GM18867 (cell line): ENCODE results near the gene LDB2.

Experiments
- ATAC-seq: cut with Tn5 transposase; IDR thresholded peaks from one replicate; pipeline ENCODE4 v1.9.1; 2021; ENCODE audit warnings: mild to moderate bottlenecking, moderate library complexity; ENCODE audit not compliant: unreplicated experiment

The LDB2 gene

GRCh38 chr4:16844816-16845586, 53.4 kb downstream of the LDB2 start:
- no peak for ATAC-seq

DNA sequence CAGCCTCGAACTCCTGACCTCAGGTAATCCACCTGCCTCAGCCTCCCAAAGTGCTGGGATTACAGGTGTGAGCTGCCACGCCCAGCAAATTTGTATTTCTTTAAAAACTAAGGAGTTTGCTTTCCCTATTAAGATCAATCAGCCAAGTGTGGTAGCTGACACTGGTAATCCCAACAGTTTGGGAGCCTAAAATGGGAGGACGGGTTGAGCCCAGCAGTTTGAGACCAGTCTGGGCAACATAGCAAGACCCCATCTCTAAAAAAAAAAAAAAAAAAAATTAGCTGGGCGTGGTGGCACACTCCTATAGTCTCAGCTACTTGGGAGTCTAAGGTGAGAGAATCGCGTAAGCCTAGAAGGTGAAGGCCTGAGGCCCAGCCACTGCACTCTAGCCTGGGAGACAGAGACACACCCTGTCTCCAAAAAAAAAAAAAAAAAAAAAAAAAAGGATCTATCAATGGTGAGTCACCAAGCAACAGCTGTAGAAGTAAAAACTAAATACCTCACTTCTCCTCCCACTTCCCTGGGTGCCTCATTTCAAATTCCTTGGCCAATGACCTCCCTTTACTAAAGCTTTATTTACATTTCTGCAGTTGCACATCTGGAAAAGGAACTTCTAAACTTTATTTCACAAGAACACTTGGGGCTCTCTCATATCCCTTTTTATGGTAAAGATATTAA, 54.5 kb downstream of the LDB2 start:
- no peak for ATAC-seq

- ATAC-seq, result no peak
Measured at GRCh38 chr4:16838226-16838875, 60.1 kb downstream of the LDB2 start.

DNA sequence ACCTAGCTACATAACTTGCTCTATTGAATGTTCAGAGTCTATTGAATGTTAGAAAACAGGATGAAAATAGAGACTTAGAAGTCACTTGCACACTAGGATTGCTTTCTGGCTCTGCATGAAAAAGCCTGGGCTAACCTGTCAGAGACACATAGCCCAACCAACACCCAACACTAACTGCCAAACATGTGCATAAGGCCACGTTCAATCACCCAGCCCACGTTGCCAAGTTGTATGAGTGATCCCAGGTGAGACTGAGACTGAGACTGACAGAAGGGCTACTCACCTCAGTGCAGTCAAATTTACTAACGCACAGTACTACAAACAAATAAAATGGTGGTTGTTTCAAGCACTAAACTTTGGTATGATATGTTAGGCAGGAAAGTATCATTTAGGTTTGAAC, 61.0 kb downstream of the LDB2 start:
- ATAC-seq, result no peak

- ATAC-seq, result no peak
Measured at GRCh38 chr4:16836324-16836723, 62.1 kb downstream of the LDB2 start.

DNA sequence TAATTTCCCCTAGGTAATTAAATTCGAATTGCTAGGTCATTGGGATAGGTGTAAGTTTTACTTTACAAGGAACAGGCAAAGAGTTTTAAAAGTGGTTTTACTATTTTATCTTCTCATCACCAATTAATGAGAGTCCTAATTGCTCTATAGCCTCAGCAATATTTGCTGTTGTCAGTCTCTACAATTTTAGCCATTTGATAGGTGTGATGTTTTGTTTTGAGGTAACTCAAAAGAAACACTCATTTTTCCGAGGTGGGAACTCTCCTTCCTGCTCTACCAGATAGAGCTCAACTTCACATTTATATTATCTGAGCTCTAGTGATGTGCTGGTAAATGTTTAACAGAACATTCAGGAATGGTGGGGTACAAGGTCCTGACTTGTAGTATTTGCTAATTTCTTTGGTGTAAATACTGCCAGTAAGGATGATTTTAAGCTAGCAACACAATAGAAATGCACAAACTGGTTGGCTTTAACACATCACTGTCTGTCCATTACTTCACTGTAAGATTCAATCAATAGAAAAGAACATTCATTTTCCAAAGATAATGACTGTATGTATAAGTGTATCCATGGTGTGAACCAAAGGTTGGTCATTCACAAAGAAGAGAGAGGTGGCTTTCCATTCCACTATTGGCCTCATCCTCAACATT, 62.7 kb downstream of the LDB2 start:
- no peak for ATAC-seq

GRCh38 chr4:16834814-16835213, 63.6 kb downstream of the LDB2 start:
- ATAC-seq, result no peak

GRCh38 chr4:16833722-16834121, 64.7 kb downstream of the LDB2 start:
- ATAC-seq, result no peak

- ATAC-seq, result no peak
Measured at GRCh38 chr4:16830081-16830480, 68.4 kb downstream of the LDB2 start.

- no peak for ATAC-seq
Measured at GRCh38 chr4:16827794-16828724, 70.4 kb downstream of the LDB2 start.

GRCh38 chr4:16827045-16827444, 71.4 kb downstream of the LDB2 start:
- no peak for ATAC-seq

GRCh38 chr4:16826406-16826910, 72.0 kb downstream of the LDB2 start:
- no peak for ATAC-seq

DNA sequence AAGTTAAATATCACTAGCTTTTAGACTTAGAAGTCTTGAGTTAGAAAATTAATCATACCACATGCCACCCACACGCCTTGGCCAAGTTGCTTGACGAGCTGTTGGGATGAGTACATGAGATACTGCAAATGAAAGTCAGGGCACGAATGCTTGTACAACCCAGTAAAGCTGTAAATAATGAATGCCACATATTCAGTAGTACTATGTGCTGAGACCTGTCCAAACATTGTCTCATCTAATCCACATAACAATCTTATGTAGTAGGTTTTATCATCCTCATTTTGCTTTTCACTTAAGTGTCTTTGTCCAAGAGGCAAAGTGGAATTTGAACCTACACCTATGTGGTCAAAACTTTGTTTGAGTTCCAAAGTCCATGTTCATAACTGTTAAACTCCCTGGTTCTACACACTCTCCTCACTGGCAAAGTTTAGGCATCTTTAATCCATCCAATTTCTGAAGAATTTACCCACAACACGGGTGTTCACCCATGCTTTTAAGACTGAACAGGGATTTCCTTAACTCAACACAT, 74.1 kb downstream of the LDB2 start:
- no peak for ATAC-seq

DNA sequence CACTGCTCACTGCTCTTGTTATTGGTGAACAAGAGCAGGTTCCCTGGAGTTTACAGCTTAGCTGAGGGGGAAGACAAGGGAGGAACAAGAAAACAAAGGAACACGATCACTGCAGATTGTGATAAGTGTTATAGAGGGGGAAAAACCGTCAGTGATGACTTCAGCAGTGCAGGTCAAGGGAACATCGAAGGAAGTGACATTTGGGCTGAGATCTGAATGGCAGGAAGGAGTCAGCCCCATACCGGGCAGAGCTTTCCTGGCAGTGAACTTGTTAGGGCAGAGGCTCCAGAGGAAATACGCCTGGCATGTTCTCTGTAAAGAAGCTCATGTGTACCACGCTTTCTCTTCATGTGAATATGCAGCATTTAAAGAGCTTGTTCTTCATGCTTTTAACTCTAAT, 78.1 kb downstream of the LDB2 start:
- no peak for ATAC-seq

- ATAC-seq, result no peak
Measured at GRCh38 chr4:16819652-16820051, 78.8 kb downstream of the LDB2 start.

DNA sequence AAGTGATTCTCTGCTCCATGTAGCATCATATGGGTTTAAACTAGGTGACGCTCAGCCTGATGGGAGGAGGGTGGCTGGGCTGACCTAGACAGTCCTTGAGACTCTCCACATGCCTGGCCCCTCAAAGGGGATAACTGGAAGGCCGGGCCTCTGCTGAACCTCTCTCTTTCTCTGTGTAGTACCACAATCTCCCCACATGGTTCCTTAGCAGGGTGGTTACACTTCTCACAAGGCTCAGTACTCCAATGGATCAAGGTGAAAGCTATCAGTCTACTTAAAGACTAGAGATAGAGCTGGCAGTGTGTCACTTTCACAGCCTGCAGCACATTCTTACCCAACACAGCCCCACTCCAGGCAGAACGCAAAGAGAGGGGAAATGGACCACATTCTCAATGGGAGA, 80.4 kb downstream of the LDB2 start:
- ATAC-seq, result no peak

GRCh38 chr4:16817286-16817685, 81.2 kb downstream of the LDB2 start:
- ATAC-seq, result no peak

DNA sequence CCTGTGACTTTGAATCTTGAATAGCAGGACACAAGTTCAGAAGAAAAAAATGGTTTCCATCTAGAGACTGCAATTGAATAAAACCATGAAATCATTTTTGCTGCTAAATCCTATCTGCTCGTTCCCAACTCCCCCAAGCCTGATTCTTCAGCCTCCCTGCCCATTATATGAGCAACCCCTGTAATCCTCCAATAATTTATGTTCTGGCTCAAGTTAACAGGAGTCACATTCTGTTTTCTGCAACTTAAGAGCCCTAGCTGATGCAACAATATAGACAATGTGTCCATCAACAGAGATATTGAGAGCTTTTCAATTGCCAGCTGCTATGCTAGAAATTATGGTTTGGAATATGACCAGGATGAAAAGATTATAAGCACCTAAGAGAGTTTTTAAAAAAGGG, 84.1 kb downstream of the LDB2 start:
- ATAC-seq, result no peak

GRCh38 chr4:16812041-16812440, 86.4 kb downstream of the LDB2 start:
- no peak for ATAC-seq

DNA sequence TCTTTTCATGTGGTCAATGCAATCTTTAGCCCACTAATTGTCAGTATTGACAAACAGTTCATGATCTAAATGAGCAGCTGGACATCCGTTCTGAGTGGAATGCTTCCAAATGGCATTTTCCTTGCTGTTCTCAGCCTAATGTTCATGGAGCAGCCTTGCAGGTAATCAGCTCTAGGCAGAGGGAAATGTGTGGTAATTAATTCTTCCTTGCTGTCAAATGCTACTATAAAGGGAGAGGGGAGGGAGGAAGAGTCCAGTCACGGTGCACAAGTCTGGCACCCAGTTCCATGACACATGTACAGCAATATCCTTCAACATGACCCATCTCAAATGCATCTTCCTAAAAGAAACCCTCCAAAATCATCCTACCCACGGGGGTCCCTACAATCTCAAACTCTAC, 88.5 kb downstream of the LDB2 start:
- no peak for ATAC-seq
